SU-DHL-6 (cell line): ENCODE measurements around the gene THSD7A.

ENCODE experiments used
- CTCF ChIP-seq: fragments of 200-600 bp; sonication (generic); IDR thresholded peaks from one replicate; pipeline ENCODE4 v1.5.1; 2017; ENCODE audit warnings: antibody characterized with exemption, mild to moderate bottlenecking, low read length, moderate library complexity; ENCODE audit not compliant: insufficient read depth, poor library complexity, severe bottlenecking
- EZH2phosphoT487 ChIP-seq: fragments of 200-600 bp; sonication (generic), shearing (Covaris generic); conservative IDR thresholded peaks from 2 replicates; pipeline ENCODE4 v1.6.1; 2018; ENCODE audit warnings: mild to moderate bottlenecking, antibody characterized with exemption, low read length, moderate library complexity, mixed read lengths

- TF ChIP-seq CTCF = no peak
- TF ChIP-seq EZH2phosphoT487 = no peak
Measured at GRCh38 chr7:11369696-11370095, 462.3 kb downstream of the THSD7A start.
